Left lobe of liver (tissue), 2 donors: ENCODE measurements around the gene HOXC12. TPM values are rescaled to one million over a fixed set of nuclear protein-coding genes. Genes with fewer than 3 reads are reported as not detected.

Experiments
- ATAC-seq: fragments of 200-7000 bp; cut with Tn5 transposase; one replicate; pipeline ENCODE4 v1.9.1; 2020; ENCODE audit warnings: mild to moderate bottlenecking, moderate library complexity
- DNase-seq: peaks from one replicate; pipeline ENCODE4 v3.0.0-alpha.2; 2020; ENCODE audit warnings: low spot score
- total RNA-seq: library from RNA; stranded (reverse); gene quantifications from one replicate; pipeline ENCODE4 v1.2.1, GENCODE V29; 2021
- donor health status: DM: no; HTN: no; CAD: no; lungs with moderate emphysema.
- donor health status: DM: no; HTN: yes; CAD: no.

HOXC12 gene
- total RNA-seq, 1 donor from 2014 or later, result not detected

- no peak for ATAC-seq
- DNase-seq, result no peak
These were observed 25.6 kb downstream of the HOXC12 start for GRCh38 chr12:53980104-53980801.

GRCh38 chr12:53980802-53981496 is 26.2 kb downstream of the HOXC12 start:
- DNase-seq, result no peak
- ATAC-seq, result no peak

- no peak for DNase-seq
- no peak for ATAC-seq
These were observed 27.2 kb downstream of the HOXC12 start for GRCh38 chr12:53981634-53982565.

- DNase-seq, result no peak
- ATAC-seq, result no peak
These were observed 28.2 kb downstream of the HOXC12 start for GRCh38 chr12:53982648-53983567.

GRCh38 chr12:53983568-53983949 is 28.9 kb downstream of the HOXC12 start:
- ATAC-seq (no peak), DNase-seq (no peak)

- no peak for DNase-seq
- ATAC-seq, result no peak
These were observed 29.4 kb downstream of the HOXC12 start for GRCh38 chr12:53983950-53984572.

- ATAC-seq (no peak), DNase-seq (no peak)
These were observed 30.4 kb downstream of the HOXC12 start, which contains the start of gene HOXC10 for GRCh38 chr12:53984901-53985691. TSS of gene HOXC10 (plus strand) at chr12:53985146. CDS start at chr12:53985260, 114 bp downstream.

GRCh38 chr12:53985692-53985993 is 30.9 kb downstream of the HOXC12 start:
- ATAC-seq (no peak), DNase-seq (no peak)

- no peak for DNase-seq
- ATAC-seq, result peak; percentile 38
These were observed 31.4 kb downstream of the HOXC12 start for GRCh38 chr12:53985994-53986685.

- DNase-seq (no peak), ATAC-seq (no peak)
These were observed 32.2 kb downstream of the HOXC12 start for GRCh38 chr12:53986686-53987483.

GRCh38 chr12:53987787-53988230 is 33.1 kb downstream of the HOXC12 start:
- no peak for DNase-seq
- ATAC-seq, result no peak

GRCh38 chr12:53988541-53989226 is 34.0 kb downstream of the HOXC12 start:
- no peak for DNase-seq

GRCh38 chr12:53989227-53990113 is 34.8 kb downstream of the HOXC12 start:
- peak; percentile 39 for ATAC-seq
- no peak for DNase-seq

More at GRCh38 chr12:53988541-53989226, 34.0 kb downstream of the HOXC12 start:
- ATAC-seq, result no peak

- ATAC-seq, result no peak
- no peak for DNase-seq
These were observed 35.8 kb downstream of the HOXC12 start for GRCh38 chr12:53990311-53991076.

GRCh38 chr12:53991077-53991460 is 36.4 kb downstream of the HOXC12 start:
- ATAC-seq, result no peak
- DNase-seq, result no peak
